NT2/D1 (cell line): ENCODE measurements around the gene CKMT2.

Experiments
- DNase-seq: peaks from one replicate; pipeline ENCODE4 v3.0.0-alpha.2; 2011; ENCODE audit warnings: low read depth, low spot score
- H3K27me3 ChIP-seq: 2 replicates; pipeline ENCODE4 v1.6.0; 2011; ENCODE audit warnings: mild to moderate bottlenecking; ENCODE audit not compliant: insufficient read length, insufficient read depth
- H3K36me3 ChIP-seq: 2 replicates; pipeline ENCODE4 v1.6.1; 2011; ENCODE audit warnings: mild to moderate bottlenecking, low read length, mixed read lengths; ENCODE audit not compliant: insufficient read depth, insufficient read length
- H3K4me1 ChIP-seq: 2 replicates; pipeline ENCODE4 v1.5.1; 2011; ENCODE audit not compliant: insufficient read depth, insufficient read length
- H3K4me3 ChIP-seq: 2 replicates; pipeline ENCODE4 v1.5.1; 2011; ENCODE audit warnings: low read depth; ENCODE audit not compliant: insufficient read length
- H3K9ac ChIP-seq: 2 replicates; pipeline ENCODE4 v1.6.0; 2011; ENCODE audit warnings: low read depth; ENCODE audit not compliant: insufficient read length
- H3K9me3 ChIP-seq: 2 replicates; pipeline ENCODE4 v1.5.1; 2011; ENCODE audit warnings: mild to moderate bottlenecking, low read length; ENCODE audit not compliant: insufficient read depth
- SUZ12 ChIP-seq: IDR thresholded peaks from 2 replicates; pipeline ENCODE4 v1.6.1; 2011; ENCODE audit not compliant: insufficient read length, insufficient read depth; ENCODE audit errors: extremely low read depth
- YY1 ChIP-seq: IDR thresholded peaks from 2 replicates; pipeline ENCODE4 v1.6.1; 2011; ENCODE audit not compliant: insufficient read length, insufficient read depth
- ZNF274 ChIP-seq: IDR thresholded peaks from 2 replicates; pipeline ENCODE4 v1.6.1; 2011; ENCODE audit warnings: mild to moderate bottlenecking, low read depth, low read length

CKMT2 gene

GRCh38 chr5:81232464-81233079 is 550 bp upstream of the CKMT2 start:
- H3K9me3 ChIP-seq, result no peaks in the 10 kb centered on the region
- peaks cover 5% of the 10 kb centered on the region for H3K36me3 ChIP-seq
- no peaks in the 10 kb centered on the region for H3K27me3 ChIP-seq
- no peak for TF ChIP-seq YY1
- TF ChIP-seq SUZ12, result no peak
- no peak for TF ChIP-seq ZNF274
- peak overlapping the region; percentile 39 for H3K4me3 ChIP-seq
- no peak overlapping the region for H3K9ac ChIP-seq
- H3K4me1 ChIP-seq, result peaks cover 3% of the 10 kb centered on the region
- no peak for DNase-seq

GRCh38 chr5:81234299-81234698 is 1.2 kb downstream of the CKMT2 start:
- H3K9me3 ChIP-seq, result no peaks in the 10 kb centered on the region
- H3K4me3 ChIP-seq, result no peak overlapping the region
- TF ChIP-seq YY1, result no peak
- no peak for TF ChIP-seq SUZ12
- peaks cover 3% of the 10 kb centered on the region for H3K4me1 ChIP-seq
- no peak overlapping the region for H3K9ac ChIP-seq
- peaks cover 13% of the 10 kb centered on the region for H3K36me3 ChIP-seq
- no peak for DNase-seq
- no peaks in the 10 kb centered on the region for H3K27me3 ChIP-seq

GRCh38 chr5:81234801-81235200 is 1.7 kb downstream of the CKMT2 start:
- no peaks in the 10 kb centered on the region for H3K9me3 ChIP-seq
- peaks cover 17% of the 10 kb centered on the region for H3K36me3 ChIP-seq
- no peak overlapping the region for H3K4me3 ChIP-seq
- peaks cover 3% of the 10 kb centered on the region for H3K4me1 ChIP-seq
- H3K9ac ChIP-seq, result no peak overlapping the region
- TF ChIP-seq YY1 (no peak), SUZ12 (no peak)
- no peaks in the 10 kb centered on the region for H3K27me3 ChIP-seq
- no peak for DNase-seq

DNA sequence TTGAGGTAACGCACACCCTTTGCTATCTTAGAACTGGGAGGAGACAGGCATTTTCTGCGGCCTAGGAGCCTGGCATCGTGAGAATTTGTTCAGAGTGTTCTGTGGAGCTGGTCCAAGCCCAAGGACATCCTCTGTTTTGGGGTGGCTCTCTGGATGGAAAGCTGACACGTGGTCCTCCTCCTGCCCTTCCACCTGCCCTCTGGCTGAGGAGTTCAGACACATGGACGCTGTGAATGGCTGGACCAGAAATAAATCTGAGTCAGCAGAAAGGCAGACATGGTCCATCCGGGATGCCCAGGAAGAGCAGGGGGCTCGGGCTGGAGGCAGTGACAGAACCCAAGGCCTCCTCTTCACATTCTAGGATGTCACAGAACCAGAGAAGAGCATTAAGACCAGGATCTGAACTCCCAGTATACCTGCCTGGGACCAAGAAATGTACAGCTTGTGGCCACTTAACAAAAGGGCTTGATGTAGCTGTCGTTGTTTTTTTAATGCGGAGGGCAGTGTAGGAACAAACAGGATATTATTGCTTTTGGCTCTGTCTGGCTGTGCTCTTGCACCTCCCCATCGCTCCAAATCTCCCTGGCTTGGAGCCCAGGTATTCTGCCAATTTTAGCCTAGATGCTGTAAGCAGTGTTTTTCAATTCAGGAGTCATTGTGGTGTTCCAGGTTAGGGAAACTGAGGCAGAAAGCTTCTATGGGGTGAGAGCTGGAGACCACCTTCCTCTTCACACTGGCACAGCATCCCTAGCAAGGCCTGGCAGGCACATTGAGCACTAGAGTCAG is 2.4 kb downstream of the CKMT2 start:
- Histone ChIP-seq H3K9me3 (no peaks in the 10 kb centered on the region), H3K27me3 (no peaks in the 10 kb centered on the region), H3K36me3 (peaks cover 22% of the 10 kb centered on the region), H3K9ac (no peak overlapping the region), H3K4me1 (peaks cover 3% of the 10 kb centered on the region), H3K4me3 (no peak overlapping the region)
- no peak for DNase-seq
- TF ChIP-seq SUZ12 (no peak), YY1 (no peak), ZNF274 (no peak)

- DNase-seq, result no peak
- Histone ChIP-seq H3K9ac (no peak overlapping the region), H3K4me3 (no peak overlapping the region), H3K36me3 (peaks cover 22% of the 10 kb centered on the region), H3K4me1 (peaks cover 3% of the 10 kb centered on the region), H3K9me3 (no peaks in the 10 kb centered on the region), H3K27me3 (no peaks in the 10 kb centered on the region)
- no peak for TF ChIP-seq SUZ12
Observed at GRCh38 chr5:81238460-81238859, 5.3 kb downstream of the CKMT2 start.

DNA sequence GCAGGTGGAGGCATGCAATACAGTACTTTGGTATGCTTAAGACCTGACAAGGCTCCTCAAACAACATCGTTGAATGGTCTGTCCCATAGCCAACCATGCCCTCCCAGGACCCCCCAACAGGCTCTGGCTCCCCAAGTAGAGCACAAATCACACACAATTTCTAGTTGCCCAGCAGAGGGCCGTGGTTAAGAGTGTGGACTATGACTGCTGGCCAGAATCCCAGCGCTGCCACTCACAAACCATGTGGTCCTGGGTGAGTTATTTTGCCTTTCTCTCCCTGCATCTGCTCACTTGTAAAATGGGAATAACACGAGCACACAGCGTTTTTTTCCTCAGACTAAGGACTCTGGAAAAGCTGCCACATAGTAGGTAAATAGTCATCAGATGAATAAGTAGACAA is 6.5 kb downstream of the CKMT2 start:
- no peak for DNase-seq
- TF ChIP-seq SUZ12, result no peak
- TF ChIP-seq ZNF274, result no peak
- TF ChIP-seq YY1, result no peak
- H3K36me3 ChIP-seq, result peaks cover 25% of the 10 kb centered on the region
- no peaks in the 10 kb centered on the region for H3K9me3 ChIP-seq
- H3K4me3 ChIP-seq, result no peak overlapping the region
- H3K9ac ChIP-seq, result no peak overlapping the region
- no peaks in the 10 kb centered on the region for H3K4me1 ChIP-seq
- no peaks in the 10 kb centered on the region for H3K27me3 ChIP-seq

DNA sequence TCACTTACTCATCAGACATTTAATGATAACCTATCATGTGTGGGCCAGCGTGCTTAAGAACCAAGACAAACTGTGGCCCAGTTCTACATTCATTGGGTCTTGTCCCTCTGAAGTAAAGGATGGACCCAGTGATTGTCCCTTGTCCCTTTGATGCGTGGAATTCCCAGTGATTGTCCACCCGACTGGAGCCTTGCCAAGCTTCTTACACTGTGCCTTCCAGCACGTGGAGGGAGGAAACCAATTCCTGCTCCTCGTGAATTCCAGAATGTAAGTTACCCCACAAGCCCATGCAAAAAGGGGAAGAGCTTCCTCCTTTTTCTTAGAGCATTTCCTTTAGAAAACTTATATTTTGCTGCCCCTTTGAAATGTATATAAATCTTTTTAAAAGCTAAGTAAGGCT is 7.9 kb downstream of the CKMT2 start:
- TF ChIP-seq ZNF274 (no peak), SUZ12 (no peak), YY1 (no peak)
- H3K9me3 ChIP-seq, result no peaks in the 10 kb centered on the region
- no peak overlapping the region for H3K9ac ChIP-seq
- H3K27me3 ChIP-seq, result no peaks in the 10 kb centered on the region
- DNase-seq, result no peak
- H3K36me3 ChIP-seq, result peaks cover 25% of the 10 kb centered on the region
- H3K4me1 ChIP-seq, result no peaks in the 10 kb centered on the region
- H3K4me3 ChIP-seq, result no peak overlapping the region
